ENCODE measurements around the gene ATP8A1.

The ATP8A1 gene

DNA sequence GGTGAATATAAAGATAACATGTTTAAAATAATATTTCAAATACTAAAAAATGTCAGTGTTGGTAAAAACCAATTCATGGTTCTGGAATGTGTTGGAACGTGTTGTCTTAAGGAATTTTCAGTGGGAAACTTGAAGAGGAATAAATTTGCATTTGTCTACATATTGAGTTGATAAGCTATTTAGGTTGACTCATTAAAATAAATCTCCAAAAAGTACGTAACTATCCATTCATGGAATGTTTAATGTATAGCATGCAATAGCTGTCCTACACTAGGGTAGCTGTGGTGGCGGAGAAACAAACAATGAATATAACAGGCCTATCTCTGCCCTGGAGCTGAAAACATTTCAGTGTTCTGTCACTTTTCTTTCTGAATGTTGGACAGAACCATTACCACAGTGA lies 239.4 kb downstream of the ATP8A1 start:
- no peak for TF ChIP-seq ZFX (IDR thresholded peaks at IDR 0.05)
- H3K27ac ChIP-seq: no peak overlapping the region

DNA sequence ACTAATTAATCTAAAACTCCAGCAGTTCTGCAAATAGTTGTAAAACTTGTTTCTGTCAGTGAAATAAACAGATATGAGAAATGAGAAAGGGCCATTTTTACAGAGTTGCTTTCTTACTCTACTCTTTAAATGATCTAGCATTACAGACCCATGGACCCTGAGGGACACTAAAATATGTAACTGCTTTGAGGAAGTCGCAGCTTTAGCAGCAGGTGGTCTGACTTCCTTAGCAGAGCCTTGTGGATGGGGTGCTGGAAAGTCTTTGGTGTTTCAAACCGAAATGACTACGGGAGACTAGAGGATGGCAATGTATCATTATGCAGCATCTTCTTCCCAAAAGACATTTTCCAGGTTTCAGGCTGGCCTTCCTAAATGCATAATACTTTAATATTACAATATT lies 240.9 kb downstream of the ATP8A1 start:
- H3K27ac ChIP-seq: no peak overlapping the region
- TF ChIP-seq, protein P1, sequence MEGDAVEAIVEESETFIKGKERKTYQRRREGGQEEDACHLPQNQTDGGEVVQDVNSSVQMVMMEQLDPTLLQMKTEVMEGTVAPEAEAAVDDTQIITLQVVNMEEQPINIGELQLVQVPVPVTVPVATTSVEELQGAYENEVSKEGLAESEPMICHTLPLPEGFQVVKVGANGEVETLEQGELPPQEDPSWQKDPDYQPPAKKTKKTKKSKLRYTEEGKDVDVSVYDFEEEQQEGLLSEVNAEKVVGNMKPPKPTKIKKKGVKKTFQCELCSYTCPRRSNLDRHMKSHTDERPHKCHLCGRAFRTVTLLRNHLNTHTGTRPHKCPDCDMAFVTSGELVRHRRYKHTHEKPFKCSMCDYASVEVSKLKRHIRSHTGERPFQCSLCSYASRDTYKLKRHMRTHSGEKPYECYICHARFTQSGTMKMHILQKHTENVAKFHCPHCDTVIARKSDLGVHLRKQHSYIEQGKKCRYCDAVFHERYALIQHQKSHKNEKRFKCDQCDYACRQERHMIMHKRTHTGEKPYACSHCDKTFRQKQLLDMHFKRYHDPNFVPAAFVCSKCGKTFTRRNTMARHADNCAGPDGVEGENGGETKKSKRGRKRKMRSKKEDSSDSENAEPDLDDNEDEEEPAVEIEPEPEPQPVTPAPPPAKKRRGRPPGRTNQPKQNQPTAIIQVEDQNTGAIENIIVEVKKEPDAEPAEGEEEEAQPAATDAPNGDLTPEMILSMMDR (conservative IDR thresholded peaks at IDR 0.05): no peak
- no peak for TF ChIP-seq ZFX (IDR thresholded peaks at IDR 0.05)

DNA sequence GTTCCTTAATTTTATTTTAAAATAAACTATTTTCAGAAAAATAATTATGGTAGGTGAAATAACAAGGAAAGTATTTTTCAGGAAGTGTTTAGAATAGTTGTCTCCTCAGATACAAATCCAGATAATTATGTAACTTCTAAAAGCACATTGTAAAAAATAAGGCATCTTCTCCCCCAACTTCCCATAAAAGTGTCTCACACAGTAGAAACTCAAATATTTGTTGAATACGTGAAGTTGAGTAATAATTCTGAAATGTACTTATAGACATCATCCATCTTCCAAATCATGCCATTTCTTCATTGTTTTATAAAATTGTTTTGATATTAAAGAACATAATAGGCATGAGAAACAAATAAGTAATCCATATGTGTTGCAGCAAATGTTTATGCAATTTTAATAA lies 241.6 kb downstream of the ATP8A1 start:
- no peak for TF ChIP-seq ZFX (IDR thresholded peaks at IDR 0.05)
- TF ChIP-seq, protein P1 (conservative IDR thresholded peaks at IDR 0.05): no peak

DNA sequence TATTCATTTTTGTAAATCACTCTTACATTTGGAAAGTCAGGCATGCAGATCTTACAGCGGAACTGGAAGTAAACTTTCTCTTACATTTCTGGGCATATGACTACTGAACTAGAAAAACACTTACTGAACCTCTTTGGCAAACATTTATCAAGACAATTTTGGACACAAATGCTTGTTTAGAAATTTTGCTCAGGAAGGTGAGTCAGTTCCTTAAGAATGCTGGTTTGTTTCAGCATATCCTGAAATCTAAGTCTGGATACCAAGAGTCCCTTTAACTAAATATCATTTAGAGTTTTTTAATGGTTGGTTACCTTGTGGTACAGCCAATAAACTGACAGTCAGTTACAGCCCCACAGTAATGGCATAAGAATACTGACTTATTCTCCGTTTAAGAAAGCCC lies 244.7 kb downstream of the ATP8A1 start:
- TF ChIP-seq, protein P1 (conservative IDR thresholded peaks at IDR 0.05): no peak
- TF ChIP-seq ZFX (IDR thresholded peaks at IDR 0.05): no peak
- H3K27ac ChIP-seq: no peak overlapping the region

More for the DNA sequence above, 241.6 kb downstream of the ATP8A1 start:
- no peak overlapping the region for H3K27ac ChIP-seq

DNA sequence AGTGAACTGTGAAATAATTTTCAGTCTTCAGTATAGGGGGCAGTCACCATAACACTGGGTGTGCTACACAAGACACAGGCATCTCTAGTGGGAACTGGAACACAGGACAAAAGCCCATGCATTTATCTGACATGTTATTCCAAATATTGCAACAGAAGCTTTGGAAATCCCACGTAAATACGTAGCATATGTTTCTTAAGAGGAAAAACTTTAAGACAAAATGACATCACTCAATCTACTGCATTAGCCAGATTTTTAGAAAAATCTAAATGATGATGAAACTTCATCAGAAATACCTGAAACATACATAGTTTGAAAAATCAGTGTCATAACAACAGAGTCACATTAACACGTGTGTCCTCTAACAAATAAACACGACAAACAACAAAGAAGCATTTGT lies 245.1 kb downstream of the ATP8A1 start:
- TF ChIP-seq, protein P1 (conservative IDR thresholded peaks at IDR 0.05): no peak
- TF ChIP-seq ZFX (IDR thresholded peaks at IDR 0.05): no peak
- H3K27ac ChIP-seq: no peak overlapping the region

DNA sequence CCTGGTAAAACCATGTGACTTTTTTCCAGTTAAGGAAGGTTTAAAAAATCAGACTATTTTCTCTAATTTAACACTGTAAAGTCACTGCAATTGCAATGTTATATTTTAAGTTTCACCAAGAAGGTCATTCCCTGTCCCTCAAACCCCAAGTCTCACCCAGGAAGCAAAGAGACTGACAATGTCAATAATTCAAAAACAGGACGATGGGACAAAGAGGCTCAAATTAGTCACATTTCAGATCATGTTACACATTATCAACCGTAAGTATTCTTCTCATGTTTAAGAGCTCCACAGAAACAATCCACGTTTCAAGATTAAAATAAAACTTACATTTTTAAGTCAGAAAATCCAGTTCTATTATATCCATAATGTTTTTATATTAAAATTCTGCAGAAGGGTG lies 246.5 kb downstream of the ATP8A1 start:
- no peak overlapping the region for H3K27ac ChIP-seq
- TF ChIP-seq, protein P1 (conservative IDR thresholded peaks at IDR 0.05): no peak
- TF ChIP-seq ZFX (IDR thresholded peaks at IDR 0.05): no peak

DNA sequence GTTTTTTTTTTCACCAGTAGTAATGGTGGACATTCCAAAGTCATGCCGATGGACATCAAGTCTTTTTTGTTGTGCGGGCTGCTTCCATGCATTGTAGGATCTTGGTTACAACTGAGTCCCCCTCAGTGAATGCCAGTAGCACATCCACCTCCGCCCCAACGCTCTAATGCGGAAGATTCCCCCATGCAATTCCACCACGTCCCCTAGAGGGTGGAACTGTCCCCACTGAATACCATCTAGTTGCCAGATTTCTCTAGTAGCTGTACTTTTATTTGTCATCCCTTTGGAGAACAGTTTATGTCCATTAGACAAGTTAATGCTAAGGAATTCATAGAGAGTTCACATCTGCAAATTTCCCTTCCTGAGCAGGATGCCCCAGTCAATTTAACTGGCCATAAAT lies 252.9 kb downstream of the ATP8A1 start:
- no peak overlapping the region for H3K27ac ChIP-seq
- TF ChIP-seq ZFX (IDR thresholded peaks at IDR 0.05): no peak
- TF ChIP-seq, protein P1 (conservative IDR thresholded peaks at IDR 0.05): peak; percentile 22

DNA sequence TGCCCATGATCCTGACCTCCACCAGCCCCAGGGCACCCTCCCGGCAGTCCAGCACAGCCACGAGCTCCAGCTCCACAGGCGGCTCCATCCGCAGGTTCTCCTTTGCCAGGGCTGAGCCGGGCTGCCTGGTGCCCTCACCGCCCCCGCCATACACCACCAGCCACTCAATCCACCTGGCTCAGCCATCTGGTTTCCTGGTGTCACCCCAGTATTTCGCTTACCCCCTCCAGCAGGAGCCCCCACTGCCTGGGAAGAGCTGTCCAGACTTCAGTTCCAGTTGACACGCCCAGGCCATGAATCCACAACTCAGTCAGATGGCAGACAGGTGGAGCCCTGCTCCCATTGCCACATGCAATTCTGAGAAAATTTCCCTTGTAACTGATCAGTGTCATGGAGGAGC lies 255.7 kb downstream of the ATP8A1 start:
- TF ChIP-seq, protein P1 (conservative IDR thresholded peaks at IDR 0.05): peak; percentile 41
- TF ChIP-seq ZFX (IDR thresholded peaks at IDR 0.05): no peak
- H3K27ac ChIP-seq: no peak overlapping the region
